ENCODE measurements around the gene AMY2B.
"Not testable (repeated sequence)": the region's sequence is repeated elsewhere in the genome, so short reads cannot be mapped to it uniquely, and the experiment has no call there.

- TF ChIP-seq POLR2A (IDR thresholded peaks at IDR 0.05; ENCODE audit: low read depth, low read length); POLR2AphosphoS5 (IDR thresholded peaks at IDR 0.05; ENCODE audit: low read depth, low read length); TAF1 (IDR thresholded peaks at IDR 0.05; ENCODE audit: borderline replicate concordance, low read depth, low read length): not testable (repeated sequence)
These were observed 56.0 kb downstream of the AMY2B start for GRCh38 chr1:103627436-103627835.
